Measurements from ENCODE around the gene LARGE1. TPM values are rescaled to one million over a fixed set of nuclear protein-coding genes. Genes with fewer than 3 reads are reported as not detected.

The LARGE1 gene
- total RNA-seq, 1 donor from 2014 or later, result 27.4 TPM

- Histone ChIP-seq H3K27ac (no peak overlapping the region), H3K36me3 (no peaks in the 10 kb centered on the region), H3K9me3 (no peaks in the 10 kb centered on the region), H3K4me1 (peaks cover 21% of the 10 kb centered on the region), H3K27me3 (ENCODE audit: low read depth) (no peaks in the 10 kb centered on the region), H3K4me3 (no peak overlapping the region)
- DNase-seq (no peak), ATAC-seq (peak in 1 of 2 donors; percentile 20)
- intact Hi-C loops (cut with DNase I), result no loop called here
- TF ChIP-seq CTCF (IDR thresholded peaks at IDR 0.05), result no peak
Measured at GRCh38 chr22:33871935-33872334, 48.3 kb downstream of the LARGE1 start.

- H3K9me3 ChIP-seq, result no peaks in the 10 kb centered on the region
- DNase-seq (no peak), ATAC-seq (no peak)
- peaks cover 23% of the 10 kb centered on the region for H3K4me1 ChIP-seq
- no peak overlapping the region for H3K27ac ChIP-seq
- intact Hi-C loops (cut with DNase I), result no loop called here
- no peaks in the 10 kb centered on the region for H3K27me3 ChIP-seq (ENCODE audit: low read depth)
- no peaks in the 10 kb centered on the region for H3K36me3 ChIP-seq
- no peak overlapping the region for H3K4me3 ChIP-seq
- no peak for TF ChIP-seq CTCF (IDR thresholded peaks at IDR 0.05)
Measured at GRCh38 chr22:33869946-33870345, 50.3 kb downstream of the LARGE1 start.

GRCh38 chr22:33867971-33868370 lies 52.3 kb downstream of the LARGE1 start:
- Histone ChIP-seq H3K9me3 (no peaks in the 10 kb centered on the region), H3K36me3 (no peaks in the 10 kb centered on the region), H3K4me3 (no peak overlapping the region), H3K27ac (no peak overlapping the region), H3K27me3 (ENCODE audit: low read depth) (no peaks in the 10 kb centered on the region), H3K4me1 (peaks cover 23% of the 10 kb centered on the region)
- ATAC-seq (no peak), DNase-seq (no peak)
- intact Hi-C loops (cut with DNase I), result no loop called here
- TF ChIP-seq CTCF (IDR thresholded peaks at IDR 0.05), result no peak

- Histone ChIP-seq H3K36me3 (no peaks in the 10 kb centered on the region), H3K4me1 (peaks cover 17% of the 10 kb centered on the region), H3K4me3 (no peak overlapping the region), H3K27me3 (ENCODE audit: low read depth) (no peaks in the 10 kb centered on the region), H3K27ac (no peak overlapping the region), H3K9me3 (no peaks in the 10 kb centered on the region)
- no peak for DNase-seq
- intact Hi-C loops (cut with DNase I), result no loop called here
- TF ChIP-seq CTCF (IDR thresholded peaks at IDR 0.05), result no peak
- peak in 1 of 2 donors; percentile 49 for ATAC-seq
Measured at GRCh38 chr22:33867118-33867866, 53.0 kb downstream of the LARGE1 start.

GRCh38 chr22:33866511-33866910 lies 53.8 kb downstream of the LARGE1 start:
- intact Hi-C loops (cut with DNase I), result no loop called here
- no peak for TF ChIP-seq CTCF (IDR thresholded peaks at IDR 0.05)
- H3K9me3 ChIP-seq, result no peaks in the 10 kb centered on the region
- no peak overlapping the region for H3K4me3 ChIP-seq
- H3K27ac ChIP-seq, result no peak overlapping the region
- ATAC-seq (no peak), DNase-seq (no peak)
- H3K27me3 ChIP-seq (ENCODE audit: low read depth), result no peaks in the 10 kb centered on the region
- H3K4me1 ChIP-seq, result peaks cover 10% of the 10 kb centered on the region
- no peaks in the 10 kb centered on the region for H3K36me3 ChIP-seq

Data from lower lobe of right lung (tissue), 2 donors.